GM18499 (cell line): ENCODE results near the gene ANKH.
"Not testable (repeated sequence)": the region's sequence is repeated elsewhere in the genome, so short reads cannot be mapped to it uniquely, and the experiment has no call there.

Experiments used
- ATAC-seq: cut with Tn5 transposase; IDR thresholded peaks from one replicate; pipeline ENCODE4 v1.9.1; 2021; ENCODE audit warnings: moderate number of reproducible peaks; ENCODE audit not compliant: insufficient read depth, unreplicated experiment

The ANKH gene

DNA sequence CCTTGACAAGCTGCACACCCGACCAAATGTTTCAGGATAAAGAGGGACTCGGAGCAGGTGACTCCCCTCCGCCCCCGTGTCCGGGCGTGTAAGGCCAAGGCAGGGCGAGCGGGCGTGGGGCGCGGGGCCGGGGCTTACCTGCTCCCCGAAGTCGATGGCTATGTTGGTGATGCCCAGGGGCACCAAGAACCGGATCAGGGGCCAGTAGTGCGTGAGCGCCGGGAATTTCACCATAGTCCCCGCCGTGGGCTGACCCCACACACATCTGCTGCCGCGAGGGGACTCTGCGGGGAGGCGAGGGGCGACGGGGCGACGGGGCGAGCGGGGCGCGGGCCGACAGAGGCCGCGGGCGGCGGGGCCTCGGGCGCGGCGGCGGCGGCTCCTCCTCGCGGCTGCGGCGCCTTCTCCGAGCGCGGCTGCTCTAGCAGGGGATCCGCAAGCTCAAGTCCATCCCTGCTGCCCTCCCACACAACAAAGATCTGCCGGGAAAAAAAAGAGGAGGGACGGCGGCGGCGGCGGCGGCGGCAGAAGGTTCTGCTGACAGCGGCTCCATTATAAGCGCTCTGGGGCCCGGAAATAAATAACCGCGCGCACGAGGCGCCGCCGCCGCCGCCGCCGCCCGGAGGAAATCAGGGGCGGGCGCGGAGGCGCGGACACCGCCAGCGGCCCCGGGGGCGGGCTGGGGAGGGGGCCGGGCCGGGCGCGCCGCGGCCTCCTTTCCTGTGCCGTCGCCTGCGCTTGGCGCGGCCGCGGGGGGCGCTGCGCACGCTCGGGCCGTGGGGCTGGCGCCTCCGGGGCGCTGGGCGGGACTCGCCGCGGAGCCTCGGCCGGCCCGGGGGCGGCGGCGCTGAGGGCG is at the start of gene ANKH:
ANKH (minus strand) TSS at position 565 of the 856 bp plus-strand sequence; CDS start at position 234, 331 bp downstream.
- peak; percentile 51 for ATAC-seq

DNA sequence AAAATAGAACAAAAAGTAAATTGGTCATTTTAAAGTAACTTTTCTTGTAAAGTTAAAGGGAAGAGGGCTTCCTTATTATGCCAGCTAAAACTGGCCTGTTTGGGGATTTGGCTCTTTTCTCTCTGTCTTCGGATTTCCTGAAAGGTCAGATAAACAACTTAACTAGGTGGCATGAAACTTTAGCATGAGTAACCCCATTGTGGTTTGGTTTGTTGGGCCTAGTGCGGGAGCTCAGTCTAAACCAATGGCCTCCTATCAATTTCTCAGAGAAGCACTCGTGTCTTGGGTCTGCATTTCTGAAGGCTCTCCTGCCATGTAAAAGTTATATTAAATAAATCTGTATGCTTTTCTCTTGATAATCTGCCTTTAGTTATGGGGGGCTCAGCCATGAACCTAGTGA is 48.5 kb upstream of the ANKH start:
- ATAC-seq: no peak

DNA sequence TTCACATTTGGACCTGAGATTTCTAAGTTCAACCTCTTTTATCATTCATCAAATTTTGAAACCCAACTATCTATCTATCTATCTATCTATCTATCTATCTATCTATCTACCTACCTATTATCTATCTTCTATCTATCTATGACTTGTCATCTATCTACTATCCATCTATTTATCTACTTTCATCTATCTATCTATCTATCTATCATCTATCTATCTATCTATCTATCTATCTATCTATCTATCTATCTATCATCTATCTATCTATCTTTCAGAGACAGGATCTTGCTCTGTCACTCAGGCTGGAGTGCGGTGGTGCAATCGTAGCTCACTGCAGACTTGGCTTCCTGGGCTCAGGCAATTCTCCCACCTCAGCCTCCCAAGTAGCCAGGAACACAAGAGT is 47.5 kb upstream of the ANKH start:
- ATAC-seq: not testable (repeated sequence)

GRCh38 chr5:14917719-14918118 is 46.1 kb upstream of the ANKH start:
- no peak for ATAC-seq

GRCh38 chr5:14915291-14915952 is 43.8 kb upstream of the ANKH start:
- no peak for ATAC-seq

- no peak for ATAC-seq
Measured at GRCh38 chr5:14914623-14915260, 43.2 kb upstream of the ANKH start.

DNA sequence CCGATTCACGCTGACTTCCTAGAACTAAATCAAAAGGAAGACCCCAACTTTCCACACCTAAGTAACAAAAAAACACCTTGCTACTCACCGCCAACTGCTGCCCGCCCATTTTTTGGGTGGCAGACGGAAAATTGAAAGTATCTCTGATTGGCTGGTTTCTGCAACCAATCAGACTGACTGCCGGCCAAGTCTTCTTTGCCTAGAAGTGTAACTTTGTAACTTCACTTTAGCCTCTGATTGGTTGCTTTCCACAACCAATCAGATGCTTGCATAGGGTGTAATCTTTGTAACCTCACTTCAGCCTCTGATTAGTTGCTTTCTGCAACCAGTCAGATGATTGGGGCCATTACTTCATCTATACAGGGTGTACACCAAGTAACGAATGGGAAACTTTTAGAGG is 42.6 kb upstream of the ANKH start:
- ATAC-seq: no peak

- no peak for ATAC-seq
Measured at GRCh38 chr5:14913096-14913495, 41.5 kb upstream of the ANKH start.

- ATAC-seq: no peak
Measured at GRCh38 chr5:14912206-14912605, 40.6 kb upstream of the ANKH start.

DNA sequence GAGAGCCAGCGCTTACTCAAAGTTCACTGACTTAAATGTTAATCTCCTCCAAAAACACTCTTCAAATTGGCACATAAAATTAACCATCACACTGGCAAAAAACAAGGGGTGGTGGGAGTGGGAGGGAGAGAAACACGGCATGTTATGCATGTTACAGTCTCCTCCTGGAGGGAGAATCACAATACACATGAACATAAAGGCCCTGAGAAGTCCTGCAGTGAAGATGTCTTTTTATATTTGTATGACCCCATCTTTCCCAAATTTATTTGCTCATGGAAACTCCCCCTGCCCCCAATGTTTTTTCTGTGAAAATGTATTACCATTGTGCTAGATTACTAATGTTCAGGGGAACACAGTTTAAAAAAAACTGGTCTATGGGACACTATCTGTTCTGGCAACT is 37.8 kb upstream of the ANKH start:
- no peak for ATAC-seq

GRCh38 chr5:14908172-14908571 is 36.6 kb upstream of the ANKH start:
- no peak for ATAC-seq

DNA sequence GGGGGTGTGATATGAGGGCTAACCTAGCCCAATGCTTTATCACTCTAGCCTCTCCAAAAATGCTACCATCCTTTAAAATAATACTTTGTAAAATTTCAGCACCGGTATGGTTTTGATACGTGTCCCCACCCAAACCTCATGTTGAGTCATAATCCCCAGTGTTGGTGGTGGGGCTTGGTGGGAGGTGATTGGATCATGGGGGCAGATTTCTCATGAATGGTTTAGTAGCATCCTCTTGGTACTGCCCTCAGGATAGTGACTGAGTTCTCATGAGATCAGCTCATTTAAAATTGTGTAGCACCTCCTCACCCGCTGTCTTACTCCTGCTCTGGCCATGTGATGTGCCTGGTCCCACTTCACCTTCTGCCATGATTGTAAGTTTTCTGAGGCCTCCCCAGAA is 35.0 kb upstream of the ANKH start:
- no peak for ATAC-seq

GRCh38 chr5:14902826-14903560 is 31.4 kb upstream of the ANKH start:
- ATAC-seq: no peak

GRCh38 chr5:14901462-14902051 is 30.0 kb upstream of the ANKH start:
- ATAC-seq: no peak

GRCh38 chr5:14900693-14901461 is 29.3 kb upstream of the ANKH start:
- no peak for ATAC-seq

DNA sequence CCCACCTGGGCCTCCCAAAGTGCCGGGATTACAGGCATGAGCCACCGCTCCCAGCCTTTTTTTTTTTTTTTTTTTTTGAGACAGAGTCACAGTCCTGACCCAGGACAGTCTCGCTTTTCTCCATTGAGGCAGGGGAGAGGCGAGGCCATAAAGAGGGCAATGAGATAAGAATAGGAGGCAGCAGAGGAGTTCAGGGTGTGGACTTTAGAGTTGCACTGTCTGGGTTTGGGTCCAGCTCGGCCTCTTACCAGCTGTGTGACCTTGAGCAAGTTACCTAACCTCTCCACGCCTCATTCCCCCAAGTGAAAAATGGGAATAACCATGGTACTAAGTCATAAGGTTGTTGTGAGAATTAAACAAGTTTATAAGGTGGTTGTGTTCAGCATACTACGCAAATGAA is 24.6 kb upstream of the ANKH start:
- no peak for ATAC-seq

- no peak for ATAC-seq
Measured at GRCh38 chr5:14895301-14895700, 23.7 kb upstream of the ANKH start.

- ATAC-seq: no peak
Measured at GRCh38 chr5:14894748-14895147, 23.2 kb upstream of the ANKH start.

- ATAC-seq: no peak
Measured at GRCh38 chr5:14893381-14893780, 21.8 kb upstream of the ANKH start.

GRCh38 chr5:14890846-14891245 is 19.3 kb upstream of the ANKH start:
- ATAC-seq: no peak
